Adrenal gland (tissue), 5 donors: Measurements from ENCODE around the gene SNX32.

ENCODE experiments used
- POLR2A ChIP-seq, 2 donors: fragments of 450-650 bp; IDR thresholded peaks; one replicate each; pipeline ENCODE4 v1.6.1; 2017; ENCODE audit warnings: antibody characterized with exemption in 2 of 2, mild to moderate bottlenecking in 2 of 2, moderate library complexity in 1 of 2
- TF ChIP-seq, protein P1 (sequence below), 6 experiments: fragments of 450-650 bp in 4 of 6; fragments of 200-600 bp in 2 of 6; sonication (generic) in 1 of 6; IDR thresholded peaks; 1 replicate in 5 of 6; 2 replicates in 1 of 6; pipeline versions ENCODE4 v1.5.1 to v1.8.0; 2016 to 2021; ENCODE audit warnings: antibody characterized with exemption in 6 of 6, mild to moderate bottlenecking in 2 of 6, moderate library complexity in 1 of 6
- donor health status: DM: no; HTN: no; CAD: no.

- TF ChIP-seq, protein P1, sequence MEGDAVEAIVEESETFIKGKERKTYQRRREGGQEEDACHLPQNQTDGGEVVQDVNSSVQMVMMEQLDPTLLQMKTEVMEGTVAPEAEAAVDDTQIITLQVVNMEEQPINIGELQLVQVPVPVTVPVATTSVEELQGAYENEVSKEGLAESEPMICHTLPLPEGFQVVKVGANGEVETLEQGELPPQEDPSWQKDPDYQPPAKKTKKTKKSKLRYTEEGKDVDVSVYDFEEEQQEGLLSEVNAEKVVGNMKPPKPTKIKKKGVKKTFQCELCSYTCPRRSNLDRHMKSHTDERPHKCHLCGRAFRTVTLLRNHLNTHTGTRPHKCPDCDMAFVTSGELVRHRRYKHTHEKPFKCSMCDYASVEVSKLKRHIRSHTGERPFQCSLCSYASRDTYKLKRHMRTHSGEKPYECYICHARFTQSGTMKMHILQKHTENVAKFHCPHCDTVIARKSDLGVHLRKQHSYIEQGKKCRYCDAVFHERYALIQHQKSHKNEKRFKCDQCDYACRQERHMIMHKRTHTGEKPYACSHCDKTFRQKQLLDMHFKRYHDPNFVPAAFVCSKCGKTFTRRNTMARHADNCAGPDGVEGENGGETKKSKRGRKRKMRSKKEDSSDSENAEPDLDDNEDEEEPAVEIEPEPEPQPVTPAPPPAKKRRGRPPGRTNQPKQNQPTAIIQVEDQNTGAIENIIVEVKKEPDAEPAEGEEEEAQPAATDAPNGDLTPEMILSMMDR (IDR thresholded peaks at IDR 0.05): no peak
- no peak for TF ChIP-seq POLR2A (IDR thresholded peaks at IDR 0.05)
Measured at GRCh38 chr11:65833297-65834030, at the start of gene SNX32.
